GM06990 (cell line): Measurements from ENCODE around the gene KRT86.

ENCODE experiments used
- DNase-seq: peaks from one replicate; pipeline ENCODE4 v3.0.0-alpha.2; 2011; ENCODE audit not compliant: insufficient read length; ENCODE audit errors: extremely low read depth
- H3K27me3 ChIP-seq: replicated peaks from 2 replicates; pipeline ENCODE4 v1.6.0; 2011; ENCODE audit warnings: low read length; ENCODE audit not compliant: control insufficient read depth, insufficient read depth
- H3K36me3 ChIP-seq: 2 replicates; pipeline ENCODE4 v1.5.1; 2011; ENCODE audit warnings: low read length; ENCODE audit not compliant: control insufficient read depth, insufficient read depth
- H3K4me3 ChIP-seq: replicated peaks from 2 replicates; pipeline ENCODE4 v1.5.1; 2011; ENCODE audit warnings: low read depth, mild to moderate bottlenecking, control low read depth, low read length
- TF ChIP-seq, protein P1 (sequence below): IDR thresholded peaks from 2 replicates; pipeline ENCODE4 v1.5.1; 2011; ENCODE audit warnings: low read length, control low read depth, mild to moderate bottlenecking, inconsistent platforms; ENCODE audit not compliant: insufficient read depth, poor library complexity, severe bottlenecking

KRT86 gene

DNA sequence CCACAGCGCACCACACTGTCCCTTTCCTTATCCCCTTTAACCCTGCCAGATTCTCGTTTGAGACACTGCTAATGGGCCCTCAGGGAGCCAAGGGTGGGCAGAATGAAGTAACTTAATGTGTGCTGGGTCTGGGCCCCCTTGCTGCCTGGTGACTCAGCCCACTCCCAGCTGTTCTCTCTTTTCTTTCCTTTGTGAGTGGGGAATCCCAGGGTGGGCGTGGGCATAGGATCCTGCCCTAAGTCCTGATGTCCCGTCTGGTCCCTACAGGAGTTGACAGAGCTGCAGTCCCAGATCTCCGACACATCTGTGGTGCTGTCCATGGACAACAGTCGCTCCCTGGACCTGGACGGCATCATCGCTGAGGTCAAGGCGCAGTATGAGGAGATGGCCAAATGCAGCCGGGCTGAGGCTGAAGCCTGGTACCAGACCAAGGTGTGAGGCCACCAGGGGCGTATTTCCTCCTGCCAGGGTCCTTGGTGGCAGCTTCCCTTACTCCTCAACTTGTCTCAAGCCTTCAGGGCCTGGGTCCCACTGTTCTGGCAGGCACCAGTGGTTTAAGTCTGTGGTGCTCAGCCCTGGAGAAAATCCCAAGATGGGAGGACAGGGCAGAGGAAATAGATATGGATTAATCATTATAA lies 33.1 kb upstream of the KRT86 start:
- Histone ChIP-seq H3K36me3 (no peaks in the 10 kb centered on the region), H3K27me3 (no peaks in the 10 kb centered on the region), H3K4me3 (no peak overlapping the region)
- TF ChIP-seq, protein P1, sequence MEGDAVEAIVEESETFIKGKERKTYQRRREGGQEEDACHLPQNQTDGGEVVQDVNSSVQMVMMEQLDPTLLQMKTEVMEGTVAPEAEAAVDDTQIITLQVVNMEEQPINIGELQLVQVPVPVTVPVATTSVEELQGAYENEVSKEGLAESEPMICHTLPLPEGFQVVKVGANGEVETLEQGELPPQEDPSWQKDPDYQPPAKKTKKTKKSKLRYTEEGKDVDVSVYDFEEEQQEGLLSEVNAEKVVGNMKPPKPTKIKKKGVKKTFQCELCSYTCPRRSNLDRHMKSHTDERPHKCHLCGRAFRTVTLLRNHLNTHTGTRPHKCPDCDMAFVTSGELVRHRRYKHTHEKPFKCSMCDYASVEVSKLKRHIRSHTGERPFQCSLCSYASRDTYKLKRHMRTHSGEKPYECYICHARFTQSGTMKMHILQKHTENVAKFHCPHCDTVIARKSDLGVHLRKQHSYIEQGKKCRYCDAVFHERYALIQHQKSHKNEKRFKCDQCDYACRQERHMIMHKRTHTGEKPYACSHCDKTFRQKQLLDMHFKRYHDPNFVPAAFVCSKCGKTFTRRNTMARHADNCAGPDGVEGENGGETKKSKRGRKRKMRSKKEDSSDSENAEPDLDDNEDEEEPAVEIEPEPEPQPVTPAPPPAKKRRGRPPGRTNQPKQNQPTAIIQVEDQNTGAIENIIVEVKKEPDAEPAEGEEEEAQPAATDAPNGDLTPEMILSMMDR: peak; percentile 27
- DNase-seq: no peak

DNA sequence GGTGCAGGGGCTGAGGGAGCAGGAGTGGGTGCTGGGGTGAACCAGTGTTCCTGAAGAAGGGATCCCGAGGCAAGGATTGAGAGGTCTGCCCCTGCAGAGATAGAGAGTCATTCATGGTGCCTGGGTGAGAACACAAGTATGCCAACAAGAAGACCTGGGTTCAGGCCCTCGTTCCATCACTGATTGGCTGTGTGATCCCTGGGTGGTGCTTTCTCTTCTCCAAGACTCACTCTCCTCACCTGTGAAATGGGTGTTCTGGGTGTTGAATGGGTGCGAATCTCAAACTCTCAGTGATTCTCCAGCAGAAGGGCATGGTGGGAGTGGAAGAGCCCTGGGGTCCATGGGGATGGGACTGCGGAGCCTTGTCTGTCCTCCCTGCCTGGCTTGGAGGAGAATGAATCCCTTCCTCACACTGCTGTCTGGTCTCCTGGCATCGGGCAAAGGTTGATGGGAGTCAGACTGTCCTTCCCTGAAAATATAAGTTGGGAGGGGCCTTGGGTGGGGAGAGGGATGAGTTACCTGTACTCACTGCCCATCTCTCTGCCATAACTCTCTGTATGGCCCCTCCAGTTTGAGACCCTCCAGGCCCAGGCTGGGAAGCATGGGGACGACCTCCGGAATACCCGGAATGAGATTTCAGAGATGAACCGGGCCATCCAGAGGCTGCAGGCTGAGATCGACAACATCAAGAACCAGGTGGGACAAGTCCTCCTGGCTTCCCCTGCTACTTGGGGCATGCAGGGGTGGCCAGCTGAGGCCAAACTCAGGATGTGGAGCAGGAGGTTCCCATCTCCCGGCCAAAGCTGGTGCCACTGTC lies 31.8 kb upstream of the KRT86 start:
- Histone ChIP-seq H3K4me3 (no peak overlapping the region), H3K27me3 (no peaks in the 10 kb centered on the region), H3K36me3 (no peaks in the 10 kb centered on the region)
- TF ChIP-seq, protein P1: no peak
- DNase-seq: no peak

DNA sequence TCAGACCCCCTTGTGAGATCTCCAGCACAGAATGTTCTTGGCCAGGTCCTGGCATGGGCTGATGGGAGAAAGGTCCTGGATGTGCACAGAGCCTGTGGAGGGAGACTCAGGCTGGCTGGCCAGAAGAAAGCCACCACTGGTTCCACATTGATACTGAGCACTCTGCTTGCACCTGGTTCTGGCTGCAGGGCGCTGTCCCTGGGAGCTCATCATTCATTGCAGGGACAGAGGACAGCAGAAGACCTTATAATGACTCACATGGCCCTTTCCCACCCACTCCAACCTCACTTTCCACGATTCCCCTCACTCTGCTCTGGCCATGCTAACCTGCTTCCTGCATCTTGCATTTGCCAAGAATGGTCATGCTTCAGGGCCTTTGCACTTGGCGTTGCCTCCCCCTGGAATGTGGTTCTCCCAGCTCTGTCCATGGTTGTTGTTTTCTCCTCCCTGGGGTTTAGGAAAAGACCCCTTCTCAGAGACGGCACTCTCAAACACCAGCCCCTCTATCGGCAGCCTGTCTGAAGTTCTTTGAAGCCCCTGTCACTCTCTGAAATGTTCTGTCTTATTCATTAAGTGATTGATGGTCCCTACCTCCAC lies 31.1 kb upstream of the KRT86 start:
- TF ChIP-seq, protein P1: no peak
- no peaks in the 10 kb centered on the region for H3K27me3 ChIP-seq
- DNase-seq: no peak
- no peak overlapping the region; the same call in 1 of the 2 replicates for H3K4me3 ChIP-seq
- no peaks in the 10 kb centered on the region for H3K36me3 ChIP-seq

DNA sequence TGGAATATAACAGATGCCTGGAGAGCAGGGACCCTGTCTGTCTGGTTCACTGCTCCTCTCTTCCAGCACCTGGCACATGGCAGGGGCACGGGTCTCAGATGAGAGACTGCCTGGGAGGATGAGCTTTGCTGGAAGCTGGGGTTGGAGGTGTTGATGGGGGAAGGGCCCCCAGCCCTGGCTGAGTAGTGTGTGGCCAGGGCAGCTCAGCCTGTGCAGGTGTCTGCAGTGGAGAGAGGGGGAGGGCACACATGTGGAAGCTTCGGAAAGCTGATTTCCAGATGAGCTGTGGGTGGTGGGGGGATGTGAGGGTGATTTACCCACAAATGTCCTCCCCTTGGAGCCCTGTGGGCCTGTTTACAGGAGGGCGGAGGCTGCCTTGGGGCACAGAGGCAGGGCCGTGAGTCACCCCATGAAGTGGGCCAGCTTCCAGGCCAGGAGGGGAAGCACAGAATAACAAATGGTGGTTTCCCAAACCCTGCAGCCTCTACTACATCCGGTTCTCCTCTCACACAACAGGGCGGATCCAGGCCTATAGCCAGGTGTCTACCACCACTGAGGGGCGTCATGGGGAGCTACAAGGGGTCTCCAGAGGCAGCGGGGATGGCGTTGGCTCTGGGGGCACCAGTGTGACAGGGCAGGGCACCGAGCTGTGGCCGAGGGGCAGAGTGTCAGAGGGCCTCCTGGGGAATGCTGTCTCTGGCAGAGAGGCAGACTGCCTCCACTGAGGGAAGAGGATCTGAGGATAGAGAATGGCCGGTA lies 30.4 kb upstream of the KRT86 start:
- TF ChIP-seq, protein P1: peak; percentile 6
- DNase-seq: peak; percentile 76
- Histone ChIP-seq H3K27me3 (no peaks in the 10 kb centered on the region), H3K4me3 (peak overlapping the region; percentile 65), H3K36me3 (no peaks in the 10 kb centered on the region; the same call in 1 of the 2 replicates)

DNA sequence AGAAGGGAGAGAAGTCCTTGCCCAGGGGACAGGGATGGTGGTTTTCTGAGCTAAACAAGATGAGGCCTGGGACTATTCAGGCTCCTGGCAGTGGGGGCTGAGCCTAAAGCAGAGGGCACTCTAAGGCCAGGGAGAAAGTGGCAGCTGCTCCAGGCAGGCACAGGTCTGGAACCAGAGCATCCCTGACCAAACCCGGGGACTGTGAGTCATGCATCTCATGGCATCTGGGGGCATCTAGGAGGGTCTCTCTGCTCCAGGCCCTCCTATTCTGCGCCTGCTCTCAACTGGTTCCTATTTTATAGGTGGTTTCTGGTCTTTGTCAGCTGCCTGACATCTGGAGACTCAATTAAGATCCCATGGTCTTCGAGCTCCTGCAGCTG lies 29.8 kb upstream of the KRT86 start:
- no peaks in the 10 kb centered on the region for H3K27me3 ChIP-seq
- DNase-seq: no peak
- peak overlapping the region; percentile 65 for H3K4me3 ChIP-seq
- no peaks in the 10 kb centered on the region; the same call in 1 of the 2 replicates for H3K36me3 ChIP-seq
- TF ChIP-seq, protein P1: no peak
